ENCODE results near the gene KPRP.

GRCh38 chr1:152752225-152752624, 5.6 kb upstream of the KPRP start:
- TF ChIP-seq POLR2A (IDR thresholded peaks at IDR 0.05) (no peak), CTCF (IDR thresholded peaks at IDR 0.05) (no peak)

All from heart left ventricle (tissue), 13 donors.